Ureter (tissue), 1 donor: ENCODE results near the gene LCE2C. TPM values are rescaled to one million over a fixed set of nuclear protein-coding genes. Genes with fewer than 3 reads are reported as not detected.
"Not testable (repeated sequence)": the region's sequence is repeated elsewhere in the genome, so short reads cannot be mapped to it uniquely, and the experiment has no call there.

ENCODE experiments used
- DNase-seq: peaks from one replicate; pipeline ENCODE4 v3.0.0-alpha.2; 2020; ENCODE audit warnings: low spot score
- total RNA-seq: library from RNA; stranded (reverse); gene quantifications from one replicate; pipeline ENCODE4 v1.2.4, GENCODE V29; 2023
- donor health status: DM: yes; HTN: yes; CAD: no.

Gene LCE2C, protein sequence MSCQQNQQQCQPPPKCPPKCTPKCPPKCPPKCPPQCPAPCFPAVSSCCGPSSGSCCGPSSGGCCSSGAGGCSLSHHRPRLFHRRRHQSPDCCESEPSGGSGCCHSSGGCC
- not detected for total RNA-seq

GRCh38 chr1:152674983-152675382, at the start of gene LCE2C:
LCE2C (plus strand) TSS chr1:152675279; CDS start chr1:152676016, 737 bp downstream.
- DNase-seq: not testable (repeated sequence)

GRCh38 chr1:152626744-152627143, 48.3 kb upstream of the LCE2C start:
- no peak for DNase-seq

DNA sequence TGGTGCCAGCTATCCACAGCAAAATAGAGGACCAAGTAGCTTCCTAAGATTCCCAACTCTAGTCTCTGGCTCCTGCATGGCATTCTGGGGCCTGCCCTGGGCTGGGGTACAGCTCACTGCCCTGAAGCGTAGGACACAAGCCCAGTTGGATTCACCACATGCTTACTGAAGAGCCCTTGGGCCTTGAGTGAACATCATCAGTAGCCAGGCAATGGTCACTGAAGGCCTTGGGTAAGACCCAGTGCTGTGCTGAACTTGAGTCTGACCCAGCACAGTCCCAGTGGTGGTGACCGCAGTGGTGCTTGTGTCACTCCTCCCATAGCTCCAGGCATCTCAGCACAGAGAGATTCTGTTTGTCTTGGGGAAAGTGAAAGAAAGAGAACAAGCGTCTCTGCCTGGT, 44.5 kb upstream of the LCE2C start:
- no peak for DNase-seq

DNA sequence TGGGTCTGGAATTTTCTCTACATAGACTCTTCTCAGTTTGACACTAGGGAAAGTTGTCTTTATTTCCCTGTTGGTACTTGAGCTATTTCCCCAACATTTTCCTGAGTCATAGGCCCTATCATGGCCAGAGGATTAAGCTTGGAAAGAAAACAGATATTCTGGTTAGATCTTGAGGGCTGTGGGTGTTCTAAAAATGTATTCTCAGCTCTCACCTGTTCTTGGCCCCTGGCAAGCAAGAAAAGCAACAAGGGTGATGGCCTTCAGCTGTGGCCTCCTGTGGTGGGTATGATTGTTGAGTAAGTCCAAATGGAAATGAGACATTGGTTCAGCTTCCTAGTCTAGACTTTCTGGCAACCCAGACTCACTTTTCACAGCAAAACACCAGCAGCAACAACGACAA, 34.7 kb upstream of the LCE2C start:
- no peak for DNase-seq

DNA sequence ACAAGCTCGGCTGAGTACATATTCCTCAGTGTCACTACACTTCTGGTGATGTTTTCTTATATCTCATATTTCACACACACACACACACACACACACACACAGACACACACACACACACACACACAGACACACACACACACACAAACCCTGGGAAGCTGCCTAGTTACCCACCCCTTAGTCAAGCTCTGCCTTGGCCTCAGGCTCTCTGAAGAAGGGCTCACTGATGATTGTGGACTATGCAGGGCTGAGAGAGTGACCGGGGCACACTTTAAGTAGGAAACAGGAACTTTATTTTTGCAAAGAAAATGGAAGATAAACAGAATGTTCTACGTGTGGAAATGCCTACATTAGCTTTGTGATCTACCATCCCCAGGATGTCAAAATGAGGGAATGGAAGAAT, 31.1 kb upstream of the LCE2C start:
- no peak for DNase-seq

- no peak for DNase-seq
Measured at GRCh38 chr1:152645146-152645545, 29.9 kb upstream of the LCE2C start.

GRCh38 chr1:152646656-152647055, 28.4 kb upstream of the LCE2C start:
- no peak for DNase-seq

DNA sequence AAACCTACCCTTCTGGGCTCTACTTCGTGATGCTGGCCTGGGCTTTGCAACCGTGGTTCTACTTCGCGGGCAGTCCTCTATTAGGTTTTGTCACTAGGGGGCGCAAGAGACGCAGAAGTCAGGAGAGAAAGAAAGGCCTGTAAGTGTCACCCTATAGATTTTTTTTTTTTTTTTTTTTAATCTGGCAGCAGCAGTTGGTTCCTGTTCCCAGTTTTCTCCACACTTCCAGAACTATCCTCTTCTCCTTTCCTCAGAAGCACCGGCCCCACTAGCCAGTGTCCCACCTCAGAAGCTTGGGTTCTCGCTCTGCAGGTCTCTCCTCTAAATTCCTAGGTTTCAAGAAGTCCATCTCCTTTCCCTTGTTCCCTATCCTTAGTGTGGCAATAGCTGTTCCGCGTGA, 21.0 kb upstream of the LCE2C start:
- peak; percentile 53 for DNase-seq

- no peak for DNase-seq
Measured at GRCh38 chr1:152656459-152656858, 18.6 kb upstream of the LCE2C start.

DNA sequence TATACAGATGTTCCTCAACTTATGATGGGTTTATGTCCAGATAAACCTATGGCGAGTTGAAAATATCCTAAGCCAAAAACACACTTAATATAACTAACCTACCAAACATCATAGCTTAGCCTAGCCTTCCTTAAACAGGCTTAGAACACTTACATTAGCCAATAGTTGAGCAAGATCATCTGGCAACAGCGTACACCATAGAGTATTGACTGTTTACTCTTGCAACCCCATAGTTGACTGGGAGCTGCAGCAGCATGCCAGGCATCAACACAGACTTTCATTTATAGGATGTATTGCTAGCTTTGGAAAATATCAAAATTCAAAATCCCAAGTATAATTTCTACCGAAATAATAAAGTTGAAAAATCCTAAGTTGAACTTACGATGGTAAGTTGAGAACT, 17.4 kb upstream of the LCE2C start:
- no peak for DNase-seq

DNA sequence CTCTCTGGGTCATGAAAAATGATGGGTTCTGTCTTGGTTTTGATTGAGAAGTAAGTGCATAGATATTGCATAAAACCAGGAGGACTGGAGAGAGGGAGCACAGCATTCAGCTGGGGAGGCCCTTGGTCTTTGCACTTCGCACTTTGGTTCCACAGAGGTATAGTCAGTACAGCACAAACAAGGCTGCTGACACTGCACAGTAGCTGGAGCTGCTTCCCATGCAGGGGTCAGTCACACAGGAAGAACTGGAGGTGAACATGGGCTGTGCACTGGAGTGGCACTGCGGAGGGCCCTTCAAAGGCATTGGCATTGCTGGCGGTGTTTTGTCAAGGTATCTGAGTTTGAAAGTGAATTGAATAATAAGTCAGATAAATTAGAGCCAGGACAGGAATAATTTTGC, 16.4 kb upstream of the LCE2C start:
- no peak for DNase-seq

- no peak for DNase-seq
Measured at GRCh38 chr1:152663098-152663497, 12.0 kb upstream of the LCE2C start, which contains the start of gene LCE2D. LCE2D (plus strand) TSS chr1:152663380; CDS start chr1:152664106, 726 bp downstream.

DNA sequence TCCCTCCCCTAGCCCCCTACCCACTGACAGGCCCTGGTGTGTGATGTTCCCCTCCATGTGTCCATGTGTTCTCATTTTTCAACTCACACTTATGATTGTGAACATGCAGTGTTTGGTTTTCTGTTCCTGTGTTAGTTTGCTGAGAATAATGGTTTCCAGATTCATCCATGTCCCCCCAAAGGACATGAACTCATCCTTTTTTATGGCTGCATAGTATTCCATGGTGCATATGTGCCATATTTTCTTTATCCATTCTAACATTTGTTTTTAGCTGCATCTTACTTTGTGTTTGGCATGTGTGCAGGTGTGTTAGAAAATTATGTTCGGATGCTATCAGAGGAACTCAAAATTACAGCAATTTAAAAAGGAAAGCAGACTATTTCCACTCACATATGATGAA, 8.9 kb upstream of the LCE2C start:
- DNase-seq: not testable (repeated sequence)

- no peak for DNase-seq
Measured at GRCh38 chr1:152667648-152668047, 7.4 kb upstream of the LCE2C start.

- DNase-seq: no peak
Measured at GRCh38 chr1:152673016-152673415, 2.1 kb upstream of the LCE2C start.

GRCh38 chr1:152679459-152679858, 4.4 kb downstream of the LCE2C start:
- no peak for DNase-seq

DNA sequence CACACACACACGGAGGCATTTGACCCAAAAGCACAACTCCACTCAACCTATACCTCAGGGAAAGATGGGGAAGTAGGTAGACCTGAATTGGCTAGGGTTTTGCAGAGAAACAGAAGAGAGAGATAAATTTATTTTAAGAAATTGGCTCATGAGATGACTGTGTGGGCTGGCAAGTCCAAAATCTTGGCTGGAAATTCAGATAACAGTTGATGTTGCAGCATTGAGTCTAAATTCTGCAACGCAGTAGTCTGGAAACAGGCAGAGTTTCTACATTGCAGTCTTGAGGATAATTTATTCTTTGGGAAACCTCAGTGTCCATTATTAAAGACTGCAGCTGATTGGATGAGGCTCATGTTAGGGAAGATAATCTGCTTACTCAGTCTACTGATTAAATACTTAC, 6.5 kb downstream of the LCE2C start:
- no peak for DNase-seq

GRCh38 chr1:152683846-152684245, 8.8 kb downstream of the LCE2C start:
- no peak for DNase-seq

- DNase-seq: not testable (repeated sequence)
Measured at GRCh38 chr1:152685823-152686222, 10.7 kb downstream of the LCE2C start, which contains the start of gene LCE2B. LCE2B (plus strand) TSS chr1:152686123; CDS start chr1:152686844, 721 bp downstream.

- no peak for DNase-seq
Measured at GRCh38 chr1:152697701-152698600, 22.9 kb downstream of the LCE2C start, which contains the start of gene LCE2A. LCE2A (plus strand) TSS chr1:152698345; CDS start chr1:152698902, 557 bp downstream.

DNA sequence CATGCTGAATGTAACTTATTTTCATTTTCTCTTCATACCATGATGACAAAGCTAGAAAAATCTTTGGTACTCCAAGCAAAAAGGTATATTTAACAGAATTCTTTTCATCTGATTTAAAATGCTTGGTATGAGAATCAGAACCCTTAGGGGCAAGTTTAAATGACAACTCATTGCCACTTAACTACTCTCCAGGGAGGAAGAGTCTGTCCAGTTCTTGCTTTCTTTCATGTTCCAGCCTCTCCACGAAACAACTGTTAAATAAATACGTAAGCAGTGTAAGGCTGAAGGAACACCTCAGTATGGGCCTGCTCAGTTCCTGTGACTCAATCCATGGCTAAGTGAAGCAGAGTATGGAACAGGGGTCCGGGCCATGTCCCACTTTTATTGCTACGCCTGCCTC, 24.7 kb downstream of the LCE2C start:
- DNase-seq: no peak

- no peak for DNase-seq
Measured at GRCh38 chr1:152707860-152708259, 32.8 kb downstream of the LCE2C start, which contains the start of gene LCE4A. LCE4A (plus strand) TSS chr1:152708160; CDS start chr1:152709076, 916 bp downstream.

DNA sequence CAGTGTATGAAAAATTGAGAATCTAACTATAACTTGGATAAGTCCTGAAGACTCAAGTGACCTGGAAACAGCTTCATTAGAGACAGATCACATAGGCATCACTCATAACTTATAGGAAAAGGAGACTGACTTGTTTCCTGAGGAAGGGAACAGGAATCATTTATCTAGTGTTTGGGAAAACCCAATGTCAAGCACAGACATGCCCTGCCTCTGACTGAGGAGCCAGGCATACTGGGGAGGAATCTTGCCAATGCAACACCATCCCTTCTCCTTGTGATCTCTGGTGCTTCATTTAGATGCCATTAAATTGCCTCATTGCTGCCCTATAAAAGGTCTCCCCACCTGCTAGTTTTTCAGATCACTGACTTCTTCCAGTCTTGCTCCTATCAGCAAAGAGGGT, 43.2 kb downstream of the LCE2C start:
- no peak for DNase-seq
